ENCODE data around the gene RPL18A.

Gene RPL18A

GRCh38 chr19:17908244-17908643 is 48.5 kb downstream of the RPL18A start:
- TF ChIP-seq SETDB1 (IDR thresholded peaks at IDR 0.05; ENCODE audit: insufficient read length, low read length): peak; percentile 77
- no peak for TF ChIP-seq ZNF391 (tag by site-specific recombination; IDR thresholded peaks at IDR 0.05; ENCODE audit: borderline replicate concordance, low read depth)
- TF ChIP-seq ZNF37A (tag by site-specific recombination; IDR thresholded peaks at IDR 0.05): no peak
- TF ChIP-seq ZNF549 (tag by site-specific recombination; IDR thresholded peaks at IDR 0.05): no peak
- no peak overlapping the region for H3K27ac ChIP-seq (ENCODE audit: extremely low read depth, low read depth, low read length)
- ChIA-PET CTCF (interaction anchor here (0.7 kb wide), 1 partner anchor 46 kb away, joined by 3 read pairs; no protein-coding TSS in a partner anchor), POLR2A (no interaction called here)
- no peaks in the 10 kb centered on the region for H3K36me3 ChIP-seq (ENCODE audit: control insufficient read depth in 2 of 2, insufficient read depth in 1 of 2, low read length in 2 of 2)
- H3K4me1 ChIP-seq (ENCODE audit: control insufficient read depth, insufficient read depth, low read length): no peaks in the 10 kb centered on the region
- no peaks in the 10 kb centered on the region for H3K9me3 ChIP-seq (ENCODE audit: control insufficient read depth, insufficient read depth, low read depth, low read length)
- H3K4me3 ChIP-seq (ENCODE audit: low read depth, low read length): no peak overlapping the region

DNA sequence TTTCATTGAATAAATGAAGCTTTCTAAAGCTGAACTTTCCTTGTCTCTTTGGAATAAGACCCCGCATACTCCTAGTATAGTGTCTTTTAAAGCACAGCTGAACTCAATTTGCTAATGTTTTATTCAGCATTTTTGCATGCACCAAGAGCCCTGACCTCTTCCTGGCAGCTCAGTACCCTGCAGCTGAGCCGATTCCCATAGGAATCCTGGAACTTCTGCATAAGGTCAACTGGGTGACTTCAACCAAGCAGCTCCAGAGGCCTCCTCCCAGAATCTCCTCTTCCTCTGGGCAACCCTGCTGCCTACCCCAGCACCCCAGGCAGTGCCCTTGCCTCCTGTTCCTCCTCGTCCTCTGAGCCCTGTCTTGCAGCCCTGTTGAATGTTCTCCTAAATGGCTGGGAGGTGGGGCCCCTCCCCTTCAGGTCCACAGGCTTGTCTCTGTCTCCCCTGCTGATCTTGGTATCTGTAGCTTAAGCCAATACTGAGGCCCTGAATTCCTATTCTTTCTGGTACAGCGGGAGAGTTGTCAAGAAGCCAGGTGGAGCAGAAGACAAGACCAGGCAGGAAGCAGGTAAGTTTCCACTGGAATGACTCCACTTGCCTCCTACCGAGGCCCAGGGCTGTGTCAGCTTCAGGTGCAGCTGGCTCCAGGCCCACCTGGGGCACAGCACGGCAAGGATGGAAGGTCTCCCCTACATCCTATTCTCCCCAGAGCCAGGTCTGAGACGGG is 49.5 kb downstream of the RPL18A start:
- TF ChIP-seq ZNF350 (tag by site-specific recombination; IDR thresholded peaks at IDR 0.05) (no peak), TCF7L2 (IDR thresholded peaks at IDR 0.05; ENCODE audit: borderline replicate concordance, low read depth, low read length) (no peak), ZNF560 (tag by site-specific recombination; IDR thresholded peaks at IDR 0.05; ENCODE audit: borderline replicate concordance) (no peak), ZNF138 (tag by site-specific recombination; IDR thresholded peaks at IDR 0.05; ENCODE audit: borderline replicate concordance) (no peak), ZNF26 (tag by site-specific recombination; IDR thresholded peaks at IDR 0.05) (no peak), ZNF391 (tag by site-specific recombination; IDR thresholded peaks at IDR 0.05; ENCODE audit: borderline replicate concordance, low read depth) (no peak), PRDM10 (tag by site-specific recombination; IDR thresholded peaks at IDR 0.05) (no peak), SP3 (tag by site-specific recombination; IDR thresholded peaks at IDR 0.05) (no peak), INSM2 (tag by site-specific recombination; IDR thresholded peaks at IDR 0.05) (no peak), ZNF530 (tag by site-specific recombination; IDR thresholded peaks at IDR 0.05; ENCODE audit: low read depth) (no peak), ZBTB8A (tag by site-specific recombination; IDR thresholded peaks at IDR 0.05) (no peak), GFI1B (tag by site-specific recombination; IDR thresholded peaks at IDR 0.05) (no peak)
- TF ChIP-seq, protein P1, sequence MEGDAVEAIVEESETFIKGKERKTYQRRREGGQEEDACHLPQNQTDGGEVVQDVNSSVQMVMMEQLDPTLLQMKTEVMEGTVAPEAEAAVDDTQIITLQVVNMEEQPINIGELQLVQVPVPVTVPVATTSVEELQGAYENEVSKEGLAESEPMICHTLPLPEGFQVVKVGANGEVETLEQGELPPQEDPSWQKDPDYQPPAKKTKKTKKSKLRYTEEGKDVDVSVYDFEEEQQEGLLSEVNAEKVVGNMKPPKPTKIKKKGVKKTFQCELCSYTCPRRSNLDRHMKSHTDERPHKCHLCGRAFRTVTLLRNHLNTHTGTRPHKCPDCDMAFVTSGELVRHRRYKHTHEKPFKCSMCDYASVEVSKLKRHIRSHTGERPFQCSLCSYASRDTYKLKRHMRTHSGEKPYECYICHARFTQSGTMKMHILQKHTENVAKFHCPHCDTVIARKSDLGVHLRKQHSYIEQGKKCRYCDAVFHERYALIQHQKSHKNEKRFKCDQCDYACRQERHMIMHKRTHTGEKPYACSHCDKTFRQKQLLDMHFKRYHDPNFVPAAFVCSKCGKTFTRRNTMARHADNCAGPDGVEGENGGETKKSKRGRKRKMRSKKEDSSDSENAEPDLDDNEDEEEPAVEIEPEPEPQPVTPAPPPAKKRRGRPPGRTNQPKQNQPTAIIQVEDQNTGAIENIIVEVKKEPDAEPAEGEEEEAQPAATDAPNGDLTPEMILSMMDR (tag by site-specific recombination; IDR thresholded peaks at IDR 0.05): no peak
- POLR2A ChIA-PET: no interaction called here
- H3K9me3 ChIP-seq (ENCODE audit: control insufficient read depth, insufficient read depth, low read depth, low read length): no peaks in the 10 kb centered on the region
- no peak overlapping the region for H3K4me3 ChIP-seq (ENCODE audit: low read depth, low read length)
- no peaks in the 10 kb centered on the region for H3K4me1 ChIP-seq (ENCODE audit: control insufficient read depth, insufficient read depth, low read length)
- no peak overlapping the region for H3K27ac ChIP-seq (ENCODE audit: extremely low read depth, low read depth, low read length)
- H3K36me3 ChIP-seq (ENCODE audit: control insufficient read depth in 2 of 2, insufficient read depth in 1 of 2, low read length in 2 of 2): no peaks in the 10 kb centered on the region
- CTCF ChIA-PET: interaction anchor here (1.1 kb wide), 1 partner anchor 53 kb away, joined by 4 read pairs; no protein-coding TSS in a partner anchor

All from HEK293 (cell line).